Panc1 (cell line): ENCODE measurements around the gene BCO1. TPM values are rescaled to one million over a fixed set of nuclear protein-coding genes. Genes with fewer than 3 reads are reported as not detected.

Experiments
- ATAC-seq: fragments of 200-7000 bp; cut with Tn5 transposase; 2 replicates; pipeline ENCODE4 v1.9.1; 2020; ENCODE audit warnings: mild to moderate bottlenecking, moderate library complexity
- BruUV-seq: library from RNA; stranded (reverse); fragments of 400-500 nt; replicated peaks from 2 replicates; lab custom pipeline; 2021; lab: Mats Ljungman, UMichigan
- CTCF ChIA-PET: fragments of 300-600 bp; sonication (Branson Sonifier 250); formaldehyde crosslinking; loops from one replicate; lab custom pipeline; 2022; ENCODE audit warnings: antibody characterized with exemption; lab: Charles Lee
- POLR2A ChIA-PET: fragments of 300-600 bp; sonication (Branson Sonifier 250); formaldehyde crosslinking; loops from one replicate; lab custom pipeline; 2022; ENCODE audit warnings: antibody characterized with exemption; lab: Charles Lee
- DNase-seq: peaks from one replicate; pipeline ENCODE4 v3.0.0-alpha.2; 2010; ENCODE audit warnings: low read depth, low spot score
- H3K27ac ChIP-seq: 2 replicates; pipeline ENCODE4 v1.5.1; 2011; ENCODE audit warnings: mild to moderate bottlenecking, low read length, inconsistent platforms
- H3K27me3 ChIP-seq: fragments of 200-500 bp; sonication (Bioruptor generic); 2 replicates; pipeline ENCODE4 v1.6.0; 2014; ENCODE audit warnings: low read length, inconsistent platforms; ENCODE audit not compliant: control insufficient read depth, insufficient read depth
- H3K36me3 ChIP-seq: fragments of 200-500 bp; sonication (Bioruptor generic); 2 replicates; pipeline ENCODE4 v1.5.1; 2014; ENCODE audit warnings: inconsistent platforms, mild to moderate bottlenecking, low read length, moderate library complexity; ENCODE audit not compliant: control insufficient read depth, insufficient read depth
- H3K4me1 ChIP-seq: 2 replicates; pipeline ENCODE4 v1.5.1; 2011; ENCODE audit warnings: inconsistent platforms, mild to moderate bottlenecking, low read length, moderate library complexity; ENCODE audit not compliant: control insufficient read depth, insufficient read depth
- H3K4me3 ChIP-seq, 2 experiments: 2 replicates each; pipeline ENCODE4 v1.5.1; 2011 to 2012; ENCODE audit warnings: low read depth in 2 of 2, low read length in 2 of 2, mild to moderate bottlenecking in 2 of 2, inconsistent platforms in 1 of 2, moderate library complexity in 1 of 2
- H3K9me3 ChIP-seq: fragments of 200-500 bp; sonication (Bioruptor generic); 2 replicates; pipeline ENCODE4 v1.5.1; 2014; ENCODE audit warnings: low read depth, mild to moderate bottlenecking, inconsistent platforms, low read length, moderate library complexity; ENCODE audit not compliant: control insufficient read depth, insufficient read depth
- CTCF ChIP-seq: fragments of 450-650 bp; IDR thresholded peaks from 2 replicates; pipeline ENCODE4 v1.5.1; 2017; ENCODE audit warnings: mild to moderate bottlenecking
- POLR2AphosphoS5 ChIP-seq: IDR thresholded peaks from 2 replicates; pipeline ENCODE4 v1.6.1; 2012; ENCODE audit warnings: mild to moderate bottlenecking, low read depth, low read length, moderate library complexity
- SIN3A ChIP-seq: IDR thresholded peaks from 2 replicates; pipeline ENCODE4 v1.6.1; 2012; ENCODE audit warnings: low read depth, mild to moderate bottlenecking, low read length, moderate library complexity, borderline replicate concordance; ENCODE audit not compliant: insufficient read depth
- TCF7L2 ChIP-seq: IDR thresholded peaks from 2 replicates; pipeline ENCODE4 v1.6.1; 2011; ENCODE audit warnings: mild to moderate bottlenecking, low read depth, low read length, inconsistent platforms
- in situ Hi-C: cut with HindIII; loops from 2 replicates; pipeline ENCODE4 v1.10.0; 2016; ENCODE audit warnings: low sequenced_read_pairs, low pct_unique_long_range_greater_than_20kb
- intact Hi-C: fragments of 100-400 bp; cut with micrococcal nuclease; formaldehyde crosslinking; loops from one replicate; pipeline ENCODE4 v1.10.0; 2022; ENCODE audit not compliant: unreplicated experiment
- total RNA-seq: library from RNA; stranded (reverse); gene quantifications from one replicate; pipeline ENCODE4 v1.2.1, GENCODE V29; 2021; ENCODE audit not compliant: unreplicated experiment
- TF ChIP-seq, protein P1 (sequence below), 2 experiments: IDR thresholded peaks; 2 replicates each; pipeline ENCODE4 v1.6.1; 2011 to 2012; ENCODE audit warnings: low read depth in 2 of 2, control low read depth in 1 of 2, low read length in 1 of 2, mild to moderate bottlenecking in 1 of 2, moderate library complexity in 1 of 2; ENCODE audit not compliant: insufficient read depth in 1 of 2

BCO1 gene
- total RNA-seq, 1 experiment from 2014 or later = not detected

GRCh38 chr16:81277541-81278080 is 39.1 kb downstream of the BCO1 start:
- ChIA-PET POLR2A (no interaction called here), CTCF (no interaction called here)
- intact Hi-C loops (no loop called here), in situ Hi-C loops (no loop called here)
- H3K4me3 ChIP-seq = no peak overlapping the region
- ATAC-seq = no peak
- no peaks in the 10 kb centered on the region for H3K9me3 ChIP-seq
- H3K36me3 ChIP-seq = no peaks in the 10 kb centered on the region
- no peak for DNase-seq
- TF ChIP-seq, protein P1, sequence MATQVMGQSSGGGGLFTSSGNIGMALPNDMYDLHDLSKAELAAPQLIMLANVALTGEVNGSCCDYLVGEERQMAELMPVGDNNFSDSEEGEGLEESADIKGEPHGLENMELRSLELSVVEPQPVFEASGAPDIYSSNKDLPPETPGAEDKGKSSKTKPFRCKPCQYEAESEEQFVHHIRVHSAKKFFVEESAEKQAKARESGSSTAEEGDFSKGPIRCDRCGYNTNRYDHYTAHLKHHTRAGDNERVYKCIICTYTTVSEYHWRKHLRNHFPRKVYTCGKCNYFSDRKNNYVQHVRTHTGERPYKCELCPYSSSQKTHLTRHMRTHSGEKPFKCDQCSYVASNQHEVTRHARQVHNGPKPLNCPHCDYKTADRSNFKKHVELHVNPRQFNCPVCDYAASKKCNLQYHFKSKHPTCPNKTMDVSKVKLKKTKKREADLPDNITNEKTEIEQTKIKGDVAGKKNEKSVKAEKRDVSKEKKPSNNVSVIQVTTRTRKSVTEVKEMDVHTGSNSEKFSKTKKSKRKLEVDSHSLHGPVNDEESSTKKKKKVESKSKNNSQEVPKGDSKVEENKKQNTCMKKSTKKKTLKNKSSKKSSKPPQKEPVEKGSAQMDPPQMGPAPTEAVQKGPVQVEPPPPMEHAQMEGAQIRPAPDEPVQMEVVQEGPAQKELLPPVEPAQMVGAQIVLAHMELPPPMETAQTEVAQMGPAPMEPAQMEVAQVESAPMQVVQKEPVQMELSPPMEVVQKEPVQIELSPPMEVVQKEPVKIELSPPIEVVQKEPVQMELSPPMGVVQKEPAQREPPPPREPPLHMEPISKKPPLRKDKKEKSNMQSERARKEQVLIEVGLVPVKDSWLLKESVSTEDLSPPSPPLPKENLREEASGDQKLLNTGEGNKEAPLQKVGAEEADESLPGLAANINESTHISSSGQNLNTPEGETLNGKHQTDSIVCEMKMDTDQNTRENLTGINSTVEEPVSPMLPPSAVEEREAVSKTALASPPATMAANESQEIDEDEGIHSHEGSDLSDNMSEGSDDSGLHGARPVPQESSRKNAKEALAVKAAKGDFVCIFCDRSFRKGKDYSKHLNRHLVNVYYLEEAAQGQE (IDR thresholded peaks at IDR 0.05; ENCODE audit: insufficient read depth in 1 of 2, low read depth in 2 of 2, low read length in 1 of 2) = no peak
- no peak for TF ChIP-seq POLR2AphosphoS5
- TF ChIP-seq TCF7L2 = no peak
- TF ChIP-seq SIN3A = no peak
- no peak for TF ChIP-seq CTCF
- no peaks in the 10 kb centered on the region for H3K4me1 ChIP-seq
- no peaks in the 10 kb centered on the region for H3K27me3 ChIP-seq
- no TSS peak for BruUV-seq
- H3K27ac ChIP-seq = no peak overlapping the region

DNA sequence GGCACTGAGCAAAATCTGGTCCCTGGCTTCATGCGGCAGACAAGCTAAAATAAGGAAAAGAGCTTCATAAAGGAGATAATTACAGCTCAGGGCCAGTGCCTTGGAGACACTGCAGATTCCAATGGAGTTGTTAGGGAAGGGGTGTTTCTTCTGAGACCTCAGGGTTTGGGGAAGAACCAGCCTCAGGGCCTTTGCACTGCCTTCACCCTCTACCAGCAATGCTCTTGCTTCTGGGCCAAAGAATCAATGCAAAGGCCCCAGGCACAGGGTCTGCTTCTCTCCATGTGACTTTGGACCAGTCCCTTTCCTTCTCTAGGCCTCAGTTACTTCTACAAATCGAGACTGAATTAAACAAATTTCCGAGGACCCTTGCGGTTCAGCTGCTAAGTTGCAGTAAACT is 40.0 kb downstream of the BCO1 start:
- TF ChIP-seq TCF7L2 (no peak), POLR2AphosphoS5 (no peak), SIN3A (no peak), CTCF (no peak)
- TF ChIP-seq, protein P1 (IDR thresholded peaks at IDR 0.05; ENCODE audit: insufficient read depth in 1 of 2, low read depth in 2 of 2, low read length in 1 of 2) = no peak
- in situ Hi-C loops = no loop called here
- H3K4me3 ChIP-seq = no peak overlapping the region
- ATAC-seq (no peak), DNase-seq (no peak)
- no peaks in the 10 kb centered on the region for H3K27me3 ChIP-seq
- no peaks in the 10 kb centered on the region for H3K9me3 ChIP-seq
- H3K4me1 ChIP-seq = no peaks in the 10 kb centered on the region
- ChIA-PET CTCF (no interaction called here), POLR2A (no interaction called here)
- BruUV-seq = no TSS peak
- intact Hi-C loops = no loop called here
- no peaks in the 10 kb centered on the region for H3K36me3 ChIP-seq
- no peak overlapping the region for H3K27ac ChIP-seq
